H1 (cell line): ENCODE data around the gene FAM136A. TPM values are rescaled to one million over a fixed set of nuclear protein-coding genes. Genes with fewer than 3 reads are reported as not detected.

Source experiments
- BRCA1 ChIP-seq: IDR thresholded peaks from 2 replicates; pipeline ENCODE4 v1.6.1; 2012; ENCODE audit warnings: low read depth, low read length, improper control_type of control experiment
- PHF8 ChIP-seq: fragments of 200-600 bp; sonication (generic); conservative IDR thresholded peaks from 2 replicates; pipeline ENCODE4 v1.7.1; 2012; ENCODE audit warnings: low read depth, mild to moderate bottlenecking, inconsistent platforms, low read length, moderate library complexity
- SUZ12 ChIP-seq: fragments of 200-600 bp; sonication (generic); IDR thresholded peaks from 2 replicates; pipeline ENCODE4 v1.6.1; 2012; ENCODE audit warnings: mild to moderate bottlenecking, inconsistent platforms, low read length, moderate library complexity, mixed read lengths
- TAF1 ChIP-seq: IDR thresholded peaks from 2 replicates; pipeline ENCODE4 v1.6.1; 2011; ENCODE audit warnings: mild to moderate bottlenecking, low read depth, low read length
- TEAD4 ChIP-seq: IDR thresholded peaks from 2 replicates; pipeline ENCODE4 v1.6.1; 2012; ENCODE audit warnings: low read depth, low read length, inconsistent platforms, mixed read lengths
- polyA plus RNA-seq, 7 experiments: library from polyadenylated mRNA; depleted of rRNA in 3 of 7; stranded (reverse) in 5 of 7; unstranded in 2 of 7; fragments of >200 nt in 5 of 7; fragments of 200-250 nt in 2 of 7; gene quantifications; 1 replicate in 5 of 7; 2 replicates in 1 of 7; 4 replicates in 1 of 7; pipeline versions ENCODE4 v1.2.1 to v1.2.3, GENCODE V29; 2011 to 2013; ENCODE audit warnings: missing spikeins in 2 of 7, mixed read lengths in 2 of 7
- total RNA-seq: library from RNA; stranded (reverse); fragmentation: NEBNext Ultra II Directional; extraction: Animal tissue kit (Norgen Biotek cat#: 25700); gene quantifications from 2 replicates; pipeline ENCODE4 v1.2.1, GENCODE V29; 2021

FAM136A gene
- total and polyA plus RNA-seq, 2 of the 8 experiments (the other 6 are each of a cell fraction or from before 2014, with no cell fraction given) = 58.2 to 122 TPM

DNA sequence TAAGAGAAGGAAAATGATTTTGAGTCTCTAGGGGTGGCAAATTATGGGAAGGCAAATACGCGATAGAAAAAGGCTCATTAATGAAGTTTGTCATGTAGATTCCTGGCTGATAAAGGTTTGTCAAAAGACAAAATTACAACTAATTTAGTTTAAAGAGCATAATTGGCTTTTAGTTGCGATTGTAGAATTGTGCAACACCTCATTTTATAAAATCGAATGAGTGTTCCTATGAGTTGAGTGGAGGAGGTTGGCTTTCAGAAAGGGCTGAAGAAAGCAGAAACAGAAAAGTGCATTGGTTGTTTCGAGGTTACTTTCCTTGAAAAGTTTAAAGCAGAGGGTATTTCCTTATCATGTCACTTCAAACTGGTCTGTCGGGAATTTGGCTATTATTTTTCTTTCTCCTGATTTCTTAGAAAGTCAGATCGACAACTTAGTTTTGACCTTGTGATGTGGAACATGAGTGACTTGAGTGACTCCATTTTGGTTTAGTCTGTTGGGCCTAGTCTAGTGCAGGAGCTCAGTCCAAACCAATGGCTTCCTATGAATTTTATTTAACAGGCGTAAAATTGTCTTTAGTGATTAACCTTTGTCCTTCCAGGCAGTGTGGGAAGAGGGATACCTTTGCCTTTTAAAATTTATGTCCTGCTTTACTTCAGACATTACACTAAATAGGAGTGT, 46.1 kb downstream of the FAM136A start (continued):
- TF ChIP-seq BRCA1 (no peak), SUZ12 (no peak), TEAD4 (no peak), TAF1 (no peak), PHF8 (no peak)
